ENCODE data around the gene APLP1.
"Not testable (repeated sequence)": the region's sequence is repeated elsewhere in the genome, so short reads cannot be mapped to it uniquely, and the experiment has no call there.

The APLP1 gene

DNA sequence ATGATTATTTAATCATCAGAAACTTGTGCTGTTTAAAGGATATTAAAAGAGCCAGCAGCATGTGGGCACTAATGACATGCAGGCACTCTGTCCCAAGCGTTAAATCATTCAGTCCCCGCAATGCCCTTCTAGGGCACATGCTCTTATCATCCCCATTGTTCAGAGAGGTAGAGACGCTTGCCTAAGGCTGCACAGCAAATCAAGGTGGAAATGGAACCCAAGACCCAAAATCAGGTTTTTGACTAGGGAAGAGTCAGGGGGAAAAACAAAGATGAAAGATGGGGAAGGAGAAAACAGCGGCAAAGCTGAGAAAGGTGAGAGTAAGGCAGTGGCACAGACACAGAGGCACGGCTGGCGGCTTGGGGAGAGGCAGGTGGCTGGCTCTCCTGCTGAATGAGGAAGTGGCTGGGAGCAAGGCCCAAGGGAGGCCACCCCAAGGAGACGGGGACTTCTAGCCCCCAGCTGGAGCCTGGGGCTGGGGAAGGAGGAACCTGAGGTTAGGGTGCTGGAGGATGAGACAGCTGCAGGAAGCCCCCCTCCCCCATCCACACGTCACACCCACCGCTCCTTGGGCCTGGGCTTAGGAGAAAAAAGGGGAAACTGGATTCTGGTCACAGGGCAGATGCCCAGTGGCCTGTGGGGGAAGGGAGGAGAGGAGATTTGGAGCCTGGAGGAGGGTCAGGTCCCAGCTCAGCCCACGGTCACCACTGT, 40.8 kb downstream of the APLP1 start:
- H3K27ac ChIP-seq (replicated peaks) = peak overlapping the region; percentile 94
- H3K27me3 ChIP-seq (ENCODE audit: insufficient read depth, poor library complexity, severe bottlenecking) = no peaks in the 10 kb centered on the region
- no peak overlapping the region; the same call in 1 of the 2 replicates for H3K4me3 ChIP-seq (replicated peaks; ENCODE audit: insufficient read depth, low read length)
- TF ChIP-seq, protein P1, sequence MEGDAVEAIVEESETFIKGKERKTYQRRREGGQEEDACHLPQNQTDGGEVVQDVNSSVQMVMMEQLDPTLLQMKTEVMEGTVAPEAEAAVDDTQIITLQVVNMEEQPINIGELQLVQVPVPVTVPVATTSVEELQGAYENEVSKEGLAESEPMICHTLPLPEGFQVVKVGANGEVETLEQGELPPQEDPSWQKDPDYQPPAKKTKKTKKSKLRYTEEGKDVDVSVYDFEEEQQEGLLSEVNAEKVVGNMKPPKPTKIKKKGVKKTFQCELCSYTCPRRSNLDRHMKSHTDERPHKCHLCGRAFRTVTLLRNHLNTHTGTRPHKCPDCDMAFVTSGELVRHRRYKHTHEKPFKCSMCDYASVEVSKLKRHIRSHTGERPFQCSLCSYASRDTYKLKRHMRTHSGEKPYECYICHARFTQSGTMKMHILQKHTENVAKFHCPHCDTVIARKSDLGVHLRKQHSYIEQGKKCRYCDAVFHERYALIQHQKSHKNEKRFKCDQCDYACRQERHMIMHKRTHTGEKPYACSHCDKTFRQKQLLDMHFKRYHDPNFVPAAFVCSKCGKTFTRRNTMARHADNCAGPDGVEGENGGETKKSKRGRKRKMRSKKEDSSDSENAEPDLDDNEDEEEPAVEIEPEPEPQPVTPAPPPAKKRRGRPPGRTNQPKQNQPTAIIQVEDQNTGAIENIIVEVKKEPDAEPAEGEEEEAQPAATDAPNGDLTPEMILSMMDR (IDR thresholded peaks at IDR 0.05; ENCODE audit: insufficient read depth, low read length) = no peak
- TF ChIP-seq GABPA (IDR thresholded peaks at IDR 0.05; ENCODE audit: low read depth) (peak; percentile 26; the same call in 1 of the 2 replicates), SPI1 (IDR thresholded peaks at IDR 0.05; ENCODE audit: borderline replicate concordance, low read depth) (peak; percentile 99), POLR2AphosphoS5 (IDR thresholded peaks at IDR 0.05; ENCODE audit: low read depth) (peak; percentile 100)
- TF ChIP-seq, protein P2, sequence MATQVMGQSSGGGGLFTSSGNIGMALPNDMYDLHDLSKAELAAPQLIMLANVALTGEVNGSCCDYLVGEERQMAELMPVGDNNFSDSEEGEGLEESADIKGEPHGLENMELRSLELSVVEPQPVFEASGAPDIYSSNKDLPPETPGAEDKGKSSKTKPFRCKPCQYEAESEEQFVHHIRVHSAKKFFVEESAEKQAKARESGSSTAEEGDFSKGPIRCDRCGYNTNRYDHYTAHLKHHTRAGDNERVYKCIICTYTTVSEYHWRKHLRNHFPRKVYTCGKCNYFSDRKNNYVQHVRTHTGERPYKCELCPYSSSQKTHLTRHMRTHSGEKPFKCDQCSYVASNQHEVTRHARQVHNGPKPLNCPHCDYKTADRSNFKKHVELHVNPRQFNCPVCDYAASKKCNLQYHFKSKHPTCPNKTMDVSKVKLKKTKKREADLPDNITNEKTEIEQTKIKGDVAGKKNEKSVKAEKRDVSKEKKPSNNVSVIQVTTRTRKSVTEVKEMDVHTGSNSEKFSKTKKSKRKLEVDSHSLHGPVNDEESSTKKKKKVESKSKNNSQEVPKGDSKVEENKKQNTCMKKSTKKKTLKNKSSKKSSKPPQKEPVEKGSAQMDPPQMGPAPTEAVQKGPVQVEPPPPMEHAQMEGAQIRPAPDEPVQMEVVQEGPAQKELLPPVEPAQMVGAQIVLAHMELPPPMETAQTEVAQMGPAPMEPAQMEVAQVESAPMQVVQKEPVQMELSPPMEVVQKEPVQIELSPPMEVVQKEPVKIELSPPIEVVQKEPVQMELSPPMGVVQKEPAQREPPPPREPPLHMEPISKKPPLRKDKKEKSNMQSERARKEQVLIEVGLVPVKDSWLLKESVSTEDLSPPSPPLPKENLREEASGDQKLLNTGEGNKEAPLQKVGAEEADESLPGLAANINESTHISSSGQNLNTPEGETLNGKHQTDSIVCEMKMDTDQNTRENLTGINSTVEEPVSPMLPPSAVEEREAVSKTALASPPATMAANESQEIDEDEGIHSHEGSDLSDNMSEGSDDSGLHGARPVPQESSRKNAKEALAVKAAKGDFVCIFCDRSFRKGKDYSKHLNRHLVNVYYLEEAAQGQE (IDR thresholded peaks at IDR 0.05; ENCODE audit: insufficient replicate concordance, low read depth) = no peak
- peak; percentile 99 to 100 for DNase-seq (ENCODE audit: low read depth in 1 of 2, low spot score in 1 of 2)

DNA sequence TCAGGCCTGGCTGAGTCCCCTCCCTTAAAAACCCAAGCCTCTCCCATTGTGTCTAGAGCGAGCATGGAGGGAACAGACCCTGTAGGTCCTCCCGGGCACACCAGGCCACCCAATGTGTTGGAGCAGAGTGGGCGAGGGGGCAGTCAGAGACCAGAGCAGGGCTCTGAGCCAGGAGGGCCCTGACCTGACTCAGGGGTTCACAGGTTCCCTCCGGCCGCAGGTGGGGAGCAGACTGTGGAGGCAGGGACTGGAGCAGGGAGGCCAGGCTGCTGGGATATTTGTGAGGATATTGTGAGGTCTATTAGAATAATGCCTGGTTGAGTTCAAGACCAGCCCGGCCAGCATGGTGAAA, 41.3 kb downstream of the APLP1 start:
- H3K27ac ChIP-seq (replicated peaks) = peak overlapping the region; percentile 94
- DNase-seq (ENCODE audit: low read depth in 1 of 2, low spot score in 1 of 2) = no peak

DNA sequence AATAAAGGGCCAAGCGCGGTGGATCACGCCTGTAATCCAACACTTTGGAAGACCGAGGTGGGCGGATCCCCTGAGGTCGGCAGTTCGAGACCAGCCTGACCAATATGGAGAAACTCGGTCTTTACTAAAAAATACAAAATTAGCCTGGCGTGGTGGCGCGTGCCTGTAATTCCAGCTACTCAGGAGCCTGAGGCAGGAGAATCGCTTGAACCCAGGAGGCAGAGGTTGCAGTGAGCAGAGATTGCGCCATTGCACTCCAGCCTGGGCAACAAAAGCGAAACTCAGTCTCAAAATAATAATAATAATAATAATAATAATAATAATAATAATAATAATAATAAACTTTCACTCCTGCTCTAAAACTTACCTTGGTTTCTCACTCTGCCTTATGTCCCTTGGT, 42.0 kb downstream of the APLP1 start:
- H3K27me3 ChIP-seq (ENCODE audit: insufficient read depth, poor library complexity, severe bottlenecking); H3K4me3 ChIP-seq (replicated peaks; ENCODE audit: insufficient read depth, low read length); DNase-seq (ENCODE audit: low read depth in 1 of 2, low spot score in 1 of 2): not testable (repeated sequence)
- peak overlapping the region; percentile 94 for H3K27ac ChIP-seq (replicated peaks)

More for the DNA sequence above, 41.3 kb downstream of the APLP1 start:
- Histone ChIP-seq H3K27me3 (ENCODE audit: insufficient read depth, poor library complexity, severe bottlenecking) (no peaks in the 10 kb centered on the region), H3K4me3 (replicated peaks; ENCODE audit: insufficient read depth, low read length) (no peak overlapping the region)
- TF ChIP-seq POLR2AphosphoS5 (IDR thresholded peaks at IDR 0.05; ENCODE audit: low read depth) = no peak
- TF ChIP-seq SPI1 (IDR thresholded peaks at IDR 0.05; ENCODE audit: borderline replicate concordance, low read depth) = no peak
- TF ChIP-seq GABPA (IDR thresholded peaks at IDR 0.05; ENCODE audit: low read depth) = no peak
- TF ChIP-seq, protein P2 (IDR thresholded peaks at IDR 0.05; ENCODE audit: insufficient replicate concordance, low read depth) = no peak
- TF ChIP-seq, protein P1 (IDR thresholded peaks at IDR 0.05; ENCODE audit: insufficient read depth, low read length) = no peak

DNA sequence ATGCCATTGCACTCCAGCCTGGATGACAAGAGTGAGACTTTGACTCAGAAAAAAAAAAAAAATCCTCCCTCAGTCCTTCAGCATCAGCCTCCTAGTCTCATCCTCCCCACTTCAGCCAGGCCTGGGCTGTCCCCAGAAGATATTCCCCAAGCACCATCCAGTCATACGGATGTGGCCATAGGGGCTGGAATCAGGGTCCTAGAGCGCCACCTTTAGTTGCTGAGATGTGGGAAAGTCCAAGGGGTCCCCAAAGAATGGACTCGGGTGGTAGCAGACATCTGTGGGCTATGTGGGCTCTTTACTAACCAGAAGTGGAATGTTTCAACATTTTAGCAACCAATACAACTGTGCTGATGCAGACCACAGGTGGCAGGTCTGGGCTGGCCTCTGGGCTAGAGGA, 42.8 kb downstream of the APLP1 start:
- TF ChIP-seq POLR2AphosphoS5 (IDR thresholded peaks at IDR 0.05; ENCODE audit: low read depth) (no peak), SPI1 (IDR thresholded peaks at IDR 0.05; ENCODE audit: borderline replicate concordance, low read depth) (no peak), GABPA (IDR thresholded peaks at IDR 0.05; ENCODE audit: low read depth) (no peak)
- TF ChIP-seq, protein P1 (IDR thresholded peaks at IDR 0.05; ENCODE audit: insufficient read depth, low read length) = no peak
- TF ChIP-seq, protein P2 (IDR thresholded peaks at IDR 0.05; ENCODE audit: insufficient replicate concordance, low read depth) = no peak
- DNase-seq (ENCODE audit: low read depth in 1 of 2, low spot score in 1 of 2) = peak in 1 of 2 experiments; percentile 42
- Histone ChIP-seq H3K27me3 (ENCODE audit: insufficient read depth, poor library complexity, severe bottlenecking) (no peaks in the 10 kb centered on the region), H3K27ac (replicated peaks) (peak overlapping the region; percentile 33), H3K4me3 (replicated peaks; ENCODE audit: insufficient read depth, low read length) (no peak overlapping the region)

Measured in HL-60 (cell line).